Panc1 (cell line): ENCODE results near the gene MTTP.

Experiments
- CTCF ChIP-seq: fragments of 450-650 bp; IDR thresholded peaks from 2 replicates; pipeline ENCODE4 v1.5.1; 2017; ENCODE audit warnings: mild to moderate bottlenecking
- POLR2AphosphoS5 ChIP-seq: IDR thresholded peaks from 2 replicates; pipeline ENCODE4 v1.6.1; 2012; ENCODE audit warnings: mild to moderate bottlenecking, low read depth, low read length, moderate library complexity
- TCF7L2 ChIP-seq: IDR thresholded peaks from 2 replicates; pipeline ENCODE4 v1.6.1; 2011; ENCODE audit warnings: mild to moderate bottlenecking, low read depth, low read length, inconsistent platforms

GRCh38 chr4:99622341-99622740, 47.7 kb downstream of the MTTP start:
- TF ChIP-seq POLR2AphosphoS5 (no peak), CTCF (no peak), TCF7L2 (no peak)
